Panc1 (cell line): ENCODE results near the gene KRTAP4-4. TPM values are rescaled to one million over a fixed set of nuclear protein-coding genes. Genes with fewer than 3 reads are reported as not detected.
"Not testable (repeated sequence)": the region's sequence is repeated elsewhere in the genome, so short reads cannot be mapped to it uniquely, and the experiment has no call there.

ENCODE experiments used
- ATAC-seq: fragments of 200-7000 bp; cut with Tn5 transposase; 2 replicates; pipeline ENCODE4 v1.9.1; 2020; ENCODE audit warnings: mild to moderate bottlenecking, moderate library complexity
- BruUV-seq: library from RNA; stranded (reverse); fragments of 400-500 nt; replicated peaks from 2 replicates; lab custom pipeline; 2021; lab: Mats Ljungman, UMichigan
- CTCF ChIA-PET: fragments of 300-600 bp; sonication (Branson Sonifier 250); formaldehyde crosslinking; loops from one replicate; lab custom pipeline; 2022; ENCODE audit warnings: antibody characterized with exemption; lab: Charles Lee
- POLR2A ChIA-PET: fragments of 300-600 bp; sonication (Branson Sonifier 250); formaldehyde crosslinking; loops from one replicate; lab custom pipeline; 2022; ENCODE audit warnings: antibody characterized with exemption; lab: Charles Lee
- DNase-seq: peaks from one replicate; pipeline ENCODE4 v3.0.0-alpha.2; 2010; ENCODE audit warnings: low read depth, low spot score
- H3K27ac ChIP-seq: 2 replicates; pipeline ENCODE4 v1.5.1; 2011; ENCODE audit warnings: mild to moderate bottlenecking, low read length, inconsistent platforms
- H3K27me3 ChIP-seq: fragments of 200-500 bp; sonication (Bioruptor generic); 2 replicates; pipeline ENCODE4 v1.6.0; 2014; ENCODE audit warnings: low read length, inconsistent platforms; ENCODE audit not compliant: control insufficient read depth, insufficient read depth
- H3K36me3 ChIP-seq: fragments of 200-500 bp; sonication (Bioruptor generic); 2 replicates; pipeline ENCODE4 v1.5.1; 2014; ENCODE audit warnings: inconsistent platforms, mild to moderate bottlenecking, low read length, moderate library complexity; ENCODE audit not compliant: control insufficient read depth, insufficient read depth
- H3K4me1 ChIP-seq: 2 replicates; pipeline ENCODE4 v1.5.1; 2011; ENCODE audit warnings: inconsistent platforms, mild to moderate bottlenecking, low read length, moderate library complexity; ENCODE audit not compliant: control insufficient read depth, insufficient read depth
- H3K4me3 ChIP-seq, 2 experiments: 2 replicates each; pipeline ENCODE4 v1.5.1; 2011 to 2012; ENCODE audit warnings: low read depth in 2 of 2, low read length in 2 of 2, mild to moderate bottlenecking in 2 of 2, inconsistent platforms in 1 of 2, moderate library complexity in 1 of 2
- H3K9me3 ChIP-seq: fragments of 200-500 bp; sonication (Bioruptor generic); 2 replicates; pipeline ENCODE4 v1.5.1; 2014; ENCODE audit warnings: low read depth, mild to moderate bottlenecking, inconsistent platforms, low read length, moderate library complexity; ENCODE audit not compliant: control insufficient read depth, insufficient read depth
- CTCF ChIP-seq: fragments of 450-650 bp; IDR thresholded peaks from 2 replicates; pipeline ENCODE4 v1.5.1; 2017; ENCODE audit warnings: mild to moderate bottlenecking
- POLR2AphosphoS5 ChIP-seq: IDR thresholded peaks from 2 replicates; pipeline ENCODE4 v1.6.1; 2012; ENCODE audit warnings: mild to moderate bottlenecking, low read depth, low read length, moderate library complexity
- SIN3A ChIP-seq: IDR thresholded peaks from 2 replicates; pipeline ENCODE4 v1.6.1; 2012; ENCODE audit warnings: low read depth, mild to moderate bottlenecking, low read length, moderate library complexity, borderline replicate concordance; ENCODE audit not compliant: insufficient read depth
- TCF7L2 ChIP-seq: IDR thresholded peaks from 2 replicates; pipeline ENCODE4 v1.6.1; 2011; ENCODE audit warnings: mild to moderate bottlenecking, low read depth, low read length, inconsistent platforms
- in situ Hi-C: cut with HindIII; loops from 2 replicates; pipeline ENCODE4 v1.10.0; 2016; ENCODE audit warnings: low sequenced_read_pairs, low pct_unique_long_range_greater_than_20kb
- intact Hi-C: fragments of 100-400 bp; cut with micrococcal nuclease; formaldehyde crosslinking; loops from one replicate; pipeline ENCODE4 v1.10.0; 2022; ENCODE audit not compliant: unreplicated experiment
- total RNA-seq: library from RNA; stranded (reverse); gene quantifications from one replicate; pipeline ENCODE4 v1.2.1, GENCODE V29; 2021; ENCODE audit not compliant: unreplicated experiment
- TF ChIP-seq, protein P1 (sequence below), 2 experiments: IDR thresholded peaks; 2 replicates each; pipeline ENCODE4 v1.6.1; 2011 to 2012; ENCODE audit warnings: low read depth in 2 of 2, control low read depth in 1 of 2, low read length in 1 of 2, mild to moderate bottlenecking in 1 of 2, moderate library complexity in 1 of 2; ENCODE audit not compliant: insufficient read depth in 1 of 2

Gene KRTAP4-4
- total RNA-seq, 1 experiment from 2014 or later, result not detected

DNA sequence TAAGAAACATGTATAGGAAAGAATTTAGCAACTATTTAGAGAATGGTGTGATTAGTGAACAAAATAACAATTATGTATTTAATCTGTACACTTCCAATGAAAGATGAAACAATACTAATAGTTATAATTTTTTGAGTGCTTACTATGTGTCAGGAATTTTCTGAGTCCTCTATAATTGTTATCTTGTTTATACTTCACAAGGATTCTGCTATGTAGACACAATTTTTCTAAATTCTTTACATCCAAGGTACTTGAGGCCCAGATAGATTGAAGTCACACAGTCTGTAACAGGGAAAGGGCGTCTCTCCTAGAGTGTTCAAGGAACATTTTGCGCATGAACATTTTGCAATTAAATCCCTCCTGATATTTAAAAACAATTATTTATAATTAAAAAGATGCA is 35.5 kb downstream of the KRTAP4-4 start:
- no peak overlapping the region for H3K27ac ChIP-seq
- H3K9me3 ChIP-seq, result no peaks in the 10 kb centered on the region

GRCh38 chr17:41123991-41124371 is 36.6 kb downstream of the KRTAP4-4 start, which contains the start of gene KRTAP4-12:
Gene KRTAP4-12 (minus strand): TSS chr17:41124182. CDS start chr17:41124122, 60 bp downstream.
- ATAC-seq, POLR2A ChIA-PET, intact Hi-C loops, H3K4me1 ChIP-seq, BruUV-seq, DNase-seq, H3K36me3 ChIP-seq, H3K27ac ChIP-seq, H3K4me3 ChIP-seq, in situ Hi-C loops, H3K9me3 ChIP-seq, H3K27me3 ChIP-seq: not testable (repeated sequence)
- CTCF ChIA-PET, result interaction anchor here (0.7 kb wide), 1 partner anchor 416 kb away, joined by 3 read pairs; no protein-coding TSS in a partner anchor

More for the DNA sequence above, 35.5 kb downstream of the KRTAP4-4 start:
- in situ Hi-C loops (no loop called here), intact Hi-C loops (no loop called here)
- POLR2A ChIA-PET, result no interaction called here
- CTCF ChIA-PET, result no interaction called here
- H3K27me3 ChIP-seq, result no peaks in the 10 kb centered on the region
- ATAC-seq, result no peak
- DNase-seq, result no peak
- H3K4me3 ChIP-seq, result no peak overlapping the region
- no TSS peak for BruUV-seq
- H3K36me3 ChIP-seq, result no peaks in the 10 kb centered on the region
- TF ChIP-seq SIN3A (no peak), POLR2AphosphoS5 (no peak), TCF7L2 (no peak), CTCF (no peak)
- TF ChIP-seq, protein P1, sequence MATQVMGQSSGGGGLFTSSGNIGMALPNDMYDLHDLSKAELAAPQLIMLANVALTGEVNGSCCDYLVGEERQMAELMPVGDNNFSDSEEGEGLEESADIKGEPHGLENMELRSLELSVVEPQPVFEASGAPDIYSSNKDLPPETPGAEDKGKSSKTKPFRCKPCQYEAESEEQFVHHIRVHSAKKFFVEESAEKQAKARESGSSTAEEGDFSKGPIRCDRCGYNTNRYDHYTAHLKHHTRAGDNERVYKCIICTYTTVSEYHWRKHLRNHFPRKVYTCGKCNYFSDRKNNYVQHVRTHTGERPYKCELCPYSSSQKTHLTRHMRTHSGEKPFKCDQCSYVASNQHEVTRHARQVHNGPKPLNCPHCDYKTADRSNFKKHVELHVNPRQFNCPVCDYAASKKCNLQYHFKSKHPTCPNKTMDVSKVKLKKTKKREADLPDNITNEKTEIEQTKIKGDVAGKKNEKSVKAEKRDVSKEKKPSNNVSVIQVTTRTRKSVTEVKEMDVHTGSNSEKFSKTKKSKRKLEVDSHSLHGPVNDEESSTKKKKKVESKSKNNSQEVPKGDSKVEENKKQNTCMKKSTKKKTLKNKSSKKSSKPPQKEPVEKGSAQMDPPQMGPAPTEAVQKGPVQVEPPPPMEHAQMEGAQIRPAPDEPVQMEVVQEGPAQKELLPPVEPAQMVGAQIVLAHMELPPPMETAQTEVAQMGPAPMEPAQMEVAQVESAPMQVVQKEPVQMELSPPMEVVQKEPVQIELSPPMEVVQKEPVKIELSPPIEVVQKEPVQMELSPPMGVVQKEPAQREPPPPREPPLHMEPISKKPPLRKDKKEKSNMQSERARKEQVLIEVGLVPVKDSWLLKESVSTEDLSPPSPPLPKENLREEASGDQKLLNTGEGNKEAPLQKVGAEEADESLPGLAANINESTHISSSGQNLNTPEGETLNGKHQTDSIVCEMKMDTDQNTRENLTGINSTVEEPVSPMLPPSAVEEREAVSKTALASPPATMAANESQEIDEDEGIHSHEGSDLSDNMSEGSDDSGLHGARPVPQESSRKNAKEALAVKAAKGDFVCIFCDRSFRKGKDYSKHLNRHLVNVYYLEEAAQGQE (IDR thresholded peaks at IDR 0.05; ENCODE audit: insufficient read depth in 1 of 2, low read depth in 2 of 2, low read length in 1 of 2), result no peak
- no peaks in the 10 kb centered on the region for H3K4me1 ChIP-seq

DNA sequence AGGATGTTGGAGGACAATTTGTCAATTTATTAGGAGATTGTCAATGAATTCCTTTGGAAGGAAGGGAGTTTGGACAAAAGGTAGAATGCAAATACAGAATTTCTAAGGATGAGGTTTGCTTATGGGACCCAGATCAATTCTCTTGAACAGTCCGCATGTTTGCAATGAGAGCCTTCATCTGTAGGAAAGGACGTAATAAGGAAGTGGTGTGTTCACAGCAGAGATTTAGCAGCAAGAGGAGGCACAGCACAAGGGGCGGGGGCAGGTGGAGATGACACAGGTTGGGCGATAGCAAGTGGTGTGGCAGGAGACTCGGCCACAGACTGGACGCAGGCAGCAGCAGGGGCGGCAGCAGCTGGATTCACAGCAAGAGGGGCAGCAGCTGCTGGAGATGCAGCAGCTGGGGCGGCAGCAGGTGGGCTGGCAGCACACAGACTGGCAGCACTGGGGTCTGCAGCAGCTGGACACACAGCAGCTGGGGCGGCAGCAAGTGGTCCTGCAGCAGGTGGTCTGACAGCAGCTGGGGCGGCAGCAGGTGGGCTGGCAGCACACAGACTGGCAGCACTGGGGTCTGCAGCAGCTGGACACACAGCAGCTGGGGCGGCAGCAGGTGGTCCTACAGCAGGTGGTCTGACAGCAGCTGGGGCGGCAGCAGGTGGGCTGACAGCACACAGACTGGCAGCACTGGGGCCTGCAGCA is 37.1 kb downstream of the KRTAP4-4 start:
- H3K4me3 ChIP-seq, intact Hi-C loops, H3K27ac ChIP-seq, H3K36me3 ChIP-seq, POLR2A ChIA-PET, BruUV-seq, H3K4me1 ChIP-seq, CTCF ChIA-PET, in situ Hi-C loops, ATAC-seq, H3K27me3 ChIP-seq, DNase-seq, H3K9me3 ChIP-seq: not testable (repeated sequence)
